Heart left ventricle (tissue), 13 donors: Measurements from ENCODE around the gene KDM8.

Experiments
- POLR2A ChIP-seq, 2 donors: fragments of 450-650 bp; IDR thresholded peaks; one replicate each; pipeline ENCODE4 v1.6.1; 2017; ENCODE audit warnings: antibody characterized with exemption in 2 of 2, mild to moderate bottlenecking in 2 of 2, moderate library complexity in 2 of 2
- TF ChIP-seq, protein P1 (sequence below), 12 donors: fragments of 200-600 bp; sonication (generic) in 4 of 12; IDR thresholded peaks; one replicate each; pipeline versions ENCODE4 v1.5.0 to v1.8.0; 2018 to 2022; ENCODE audit warnings: antibody characterized with exemption in 12 of 12, mild to moderate bottlenecking in 5 of 12
- donor health status: ischemic (EF 13 %, LVEDD 7.1; RV severe dilation, severe dysfunction).
- donor health status: DM: no; HTN: yes; CAD: no.
- donor health status: DM: no; HTN: no; CAD: no.
- donor health status: ischemic (EF 25% LVEDD 6.9; RV normal size, moderate dysfunction).
- donor health status: ischemic (EF 25% LVEDD 5.7; RV mildly dilated, moderate dysfunction).
- donor health status: ischemic (EF 35%, LVEDD 5.7; RV mildly dilated, moderate dysfunction).
- donor health status: nonischemic (EF 11% LVEDD 7.7; RV severe dilation, severe dysfunction).
- donor health status: DM: yes; HTN: yes; CAD: no.
- donor health status: PGD.
- donor health status: ischemic (EF 29% LVEDD 5.4; RV normal size, mild dysfunction).
- donor health status: nonischemic (EF 23%, LVEDD 6.1; RV moderate dilation, normal function).

DNA sequence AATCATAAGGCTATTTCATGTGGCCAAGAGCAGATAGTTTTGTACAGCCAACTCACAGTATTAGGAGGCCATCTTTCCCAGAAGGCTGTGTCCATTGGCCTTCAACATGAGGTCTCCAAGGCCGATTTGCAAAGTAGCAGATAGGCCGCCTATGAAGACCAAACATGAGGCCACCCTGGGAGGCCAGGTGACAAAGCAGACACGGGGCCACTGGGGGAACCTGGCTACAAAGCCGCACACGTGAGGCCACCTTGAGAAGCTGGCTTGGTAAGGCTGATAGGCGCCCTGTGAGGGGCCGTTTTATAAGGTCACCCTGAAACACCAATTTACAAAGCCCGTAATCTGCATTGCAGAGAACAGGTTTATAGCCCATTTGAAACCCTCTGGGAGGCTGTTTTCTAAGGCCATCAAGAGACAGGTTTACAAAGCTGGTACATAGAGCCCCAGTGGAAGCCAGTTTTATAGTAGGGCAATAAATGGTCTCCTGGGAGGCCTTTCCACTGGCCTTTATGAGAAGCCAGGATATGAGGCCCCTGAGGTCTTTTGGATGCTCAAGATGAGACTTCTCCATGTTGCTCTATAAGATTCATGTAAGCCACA, 4.9 kb downstream of the KDM8 start:
- TF ChIP-seq, protein P1, sequence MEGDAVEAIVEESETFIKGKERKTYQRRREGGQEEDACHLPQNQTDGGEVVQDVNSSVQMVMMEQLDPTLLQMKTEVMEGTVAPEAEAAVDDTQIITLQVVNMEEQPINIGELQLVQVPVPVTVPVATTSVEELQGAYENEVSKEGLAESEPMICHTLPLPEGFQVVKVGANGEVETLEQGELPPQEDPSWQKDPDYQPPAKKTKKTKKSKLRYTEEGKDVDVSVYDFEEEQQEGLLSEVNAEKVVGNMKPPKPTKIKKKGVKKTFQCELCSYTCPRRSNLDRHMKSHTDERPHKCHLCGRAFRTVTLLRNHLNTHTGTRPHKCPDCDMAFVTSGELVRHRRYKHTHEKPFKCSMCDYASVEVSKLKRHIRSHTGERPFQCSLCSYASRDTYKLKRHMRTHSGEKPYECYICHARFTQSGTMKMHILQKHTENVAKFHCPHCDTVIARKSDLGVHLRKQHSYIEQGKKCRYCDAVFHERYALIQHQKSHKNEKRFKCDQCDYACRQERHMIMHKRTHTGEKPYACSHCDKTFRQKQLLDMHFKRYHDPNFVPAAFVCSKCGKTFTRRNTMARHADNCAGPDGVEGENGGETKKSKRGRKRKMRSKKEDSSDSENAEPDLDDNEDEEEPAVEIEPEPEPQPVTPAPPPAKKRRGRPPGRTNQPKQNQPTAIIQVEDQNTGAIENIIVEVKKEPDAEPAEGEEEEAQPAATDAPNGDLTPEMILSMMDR (IDR thresholded peaks at IDR 0.05), result no peak
- TF ChIP-seq POLR2A (IDR thresholded peaks at IDR 0.05), result no peak
